Kidney glomerular epithelial cell (primary cell): ENCODE results near the gene CMTM5.

Experiments
- DNase-seq: peaks from one replicate; lab custom pipeline; 2025; lab: John Stamatoyannopoulos, UW

CMTM5 gene, protein sequence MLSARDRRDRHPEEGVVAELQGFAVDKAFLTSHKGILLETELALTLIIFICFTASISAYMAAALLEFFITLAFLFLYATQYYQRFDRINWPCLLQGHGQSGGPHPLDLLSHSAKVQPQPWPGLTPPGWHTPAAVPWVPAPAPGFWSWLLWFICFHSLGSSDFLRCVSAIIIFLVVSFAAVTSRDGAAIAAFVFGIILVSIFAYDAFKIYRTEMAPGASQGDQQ

DNA sequence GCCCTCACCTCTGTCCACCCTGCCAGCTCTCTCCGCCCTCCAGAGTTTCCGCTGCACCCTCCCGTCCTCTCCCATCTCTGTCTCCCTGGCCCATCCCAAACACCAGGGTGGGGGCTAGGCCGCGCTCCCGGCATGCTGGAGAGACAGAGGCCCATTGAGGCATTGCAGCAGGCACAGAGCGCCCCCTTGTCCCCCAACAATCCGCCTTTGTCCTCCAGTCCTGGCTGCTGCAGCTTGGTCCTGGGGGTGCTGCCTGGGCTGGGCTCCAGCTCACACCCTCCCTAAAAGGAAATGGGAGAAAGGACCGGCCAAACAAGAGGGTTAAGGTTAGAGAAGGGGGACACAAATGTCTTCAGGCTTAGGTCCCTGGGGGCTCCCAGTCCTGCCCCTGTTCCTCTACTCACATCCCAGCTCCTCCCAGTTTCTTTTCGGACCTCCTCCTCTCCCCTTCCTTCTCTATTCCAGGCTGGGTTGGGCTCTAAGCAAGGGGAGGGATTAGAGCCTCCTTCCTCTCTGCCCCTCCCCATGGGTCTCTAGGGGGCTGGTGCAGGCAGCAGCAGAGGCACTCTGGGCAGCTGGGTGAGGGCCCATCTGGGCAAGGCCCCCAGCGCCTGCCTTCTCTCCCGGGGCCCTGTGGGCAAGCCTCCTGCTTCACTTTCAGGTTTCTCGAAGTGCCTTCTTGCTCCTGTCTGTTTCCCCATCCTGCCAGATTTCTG lies at the start of gene CMTM5:
CMTM5 (plus strand) TSS at position 565 of the 716 bp plus-strand sequence. CDS start 206 bp downstream, outside the sequence.
- no peak for DNase-seq

DNA sequence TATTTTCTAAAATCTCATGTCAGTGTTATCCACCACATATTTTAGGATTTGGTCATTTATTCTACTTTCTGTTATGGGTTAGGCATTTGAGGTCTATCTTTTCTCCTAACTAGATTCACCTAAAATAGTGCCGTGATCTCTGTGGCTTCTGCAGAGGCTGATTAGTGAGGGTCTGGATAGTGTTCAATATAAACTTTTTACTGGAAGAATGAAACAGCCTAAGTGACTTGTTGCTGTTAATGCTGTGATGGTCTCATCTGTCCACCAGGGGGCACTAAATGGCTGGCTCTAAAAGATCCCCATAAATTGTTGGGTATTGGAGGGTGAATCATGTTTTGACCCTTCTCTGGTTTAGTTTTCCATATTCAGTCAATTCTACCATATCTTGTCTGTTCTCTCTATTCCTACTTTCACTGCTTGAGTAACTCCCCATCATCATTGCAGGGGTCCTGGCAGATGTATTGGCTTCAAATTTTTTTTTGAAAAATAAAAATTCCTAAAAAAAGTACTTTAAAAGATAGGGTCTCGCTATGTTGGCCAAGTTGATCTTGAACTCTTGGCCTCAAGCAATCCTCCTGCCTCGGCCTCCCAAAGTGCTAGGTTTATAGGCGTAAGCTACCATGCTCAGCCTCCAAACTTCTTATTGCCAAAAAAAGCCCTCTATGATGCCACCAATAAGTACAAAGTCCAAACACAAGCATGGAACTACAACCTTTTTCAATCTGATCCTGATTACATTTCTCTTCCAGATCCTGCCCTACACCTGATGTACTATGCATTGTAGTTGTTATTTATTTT lies 48.7 kb upstream of the CMTM5 start:
- DNase-seq, result peak; percentile 64

DNA sequence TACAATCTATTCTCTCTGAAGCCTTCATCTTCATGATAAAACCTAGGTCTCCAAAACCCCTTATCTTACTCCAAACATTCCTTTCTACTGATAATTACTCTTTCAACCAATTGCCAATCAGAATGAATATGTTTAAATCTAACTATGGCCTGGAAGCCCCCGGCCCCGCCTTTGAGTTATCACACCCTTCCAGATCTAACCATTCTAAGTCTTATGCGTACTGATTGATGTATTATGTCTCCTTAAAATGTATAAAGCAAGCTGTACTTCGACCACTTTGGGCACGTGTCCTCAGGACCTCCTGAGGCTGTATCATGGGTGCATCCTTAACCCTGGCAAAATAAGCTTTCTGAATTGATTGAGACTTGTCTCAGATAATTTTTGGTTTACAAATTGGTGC lies 41.2 kb upstream of the CMTM5 start:
- DNase-seq, result no peak

DNA sequence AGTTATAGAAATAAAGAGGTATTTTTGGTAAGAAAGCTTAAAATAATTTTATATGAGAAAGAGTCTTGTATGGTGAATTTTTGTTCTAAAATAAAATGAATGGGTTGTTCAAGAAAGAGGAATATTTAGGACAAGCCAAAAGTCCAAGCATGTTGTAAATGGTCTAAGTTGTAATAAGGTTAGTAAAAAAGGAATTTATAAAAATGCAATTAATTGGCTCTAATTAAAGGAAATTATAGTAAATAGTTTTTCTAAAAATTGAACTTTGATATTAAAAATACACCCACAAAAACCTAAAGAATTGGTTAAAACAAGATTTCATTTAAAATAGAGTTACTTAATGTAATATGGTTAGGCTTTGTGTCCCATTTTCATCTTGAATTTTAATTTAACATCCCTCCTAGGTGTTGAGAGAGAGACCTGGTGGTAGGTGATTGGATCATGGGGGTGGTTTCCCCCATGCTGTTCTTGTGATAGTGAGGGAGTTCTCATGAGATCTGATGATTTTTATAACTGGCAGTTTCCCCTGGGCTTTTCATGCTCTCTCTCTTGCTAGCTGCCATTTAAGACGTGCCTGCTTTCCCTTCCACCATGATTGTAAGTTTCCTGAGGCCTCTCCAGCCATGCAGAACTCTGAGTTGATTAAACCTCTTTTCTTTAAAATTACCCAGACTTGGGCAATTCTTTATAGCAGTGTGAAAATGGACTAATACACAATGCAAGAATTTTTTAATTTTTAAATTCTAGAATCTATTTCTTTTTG lies 37.2 kb upstream of the CMTM5 start:
- no peak for DNase-seq

DNA sequence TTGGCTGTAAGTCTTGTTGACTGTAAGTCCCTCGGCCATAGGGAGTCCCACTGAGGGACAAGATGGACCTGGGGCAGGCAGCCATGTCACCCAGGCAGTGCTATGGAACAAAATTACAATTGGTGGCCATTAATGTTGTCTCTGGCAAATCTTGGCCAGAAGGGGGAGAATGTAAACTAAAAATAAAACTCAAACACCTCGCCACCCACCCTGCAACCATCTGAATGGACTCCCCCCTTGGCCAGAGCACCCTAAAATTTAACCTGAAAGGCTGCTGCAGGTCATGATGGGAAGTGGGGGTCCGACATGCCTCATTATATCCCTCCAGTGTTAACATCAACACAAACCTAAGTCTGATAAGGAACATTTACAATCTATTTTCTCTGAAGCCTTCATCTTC lies 32.4 kb upstream of the CMTM5 start:
- DNase-seq, result no peak

DNA sequence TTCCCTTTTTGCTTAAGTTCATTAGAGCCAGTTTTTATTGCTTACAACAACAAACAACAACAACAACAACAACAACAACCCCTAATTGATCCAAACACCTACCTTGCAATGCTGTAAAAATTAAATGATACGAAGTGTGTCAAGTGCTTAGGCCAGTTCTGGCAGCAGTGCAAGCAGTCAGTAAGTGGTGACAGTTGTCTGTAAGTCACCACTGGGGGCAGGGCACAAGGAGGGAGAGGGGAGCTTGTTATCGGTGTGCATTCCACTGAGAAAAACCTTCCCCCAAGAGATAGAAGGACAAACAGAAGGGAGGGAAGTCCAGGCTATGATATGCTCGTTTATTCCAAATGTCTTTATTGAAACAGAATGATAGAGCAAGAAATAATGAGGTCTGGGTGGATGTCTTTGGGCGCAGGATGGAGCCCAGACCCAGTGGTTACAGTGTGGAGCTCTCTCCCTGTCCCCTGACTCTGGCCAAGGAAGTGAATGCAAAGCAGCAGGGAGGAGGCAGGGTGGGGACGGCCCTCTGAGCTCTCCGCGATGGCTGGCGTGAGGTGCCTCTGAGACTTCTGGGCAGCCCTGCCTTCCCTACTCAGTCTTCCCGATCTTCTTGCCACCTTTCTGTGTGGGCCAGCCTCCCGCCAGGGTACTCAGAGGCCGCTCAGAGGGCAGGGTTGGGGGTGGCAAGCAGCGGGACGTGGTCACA lies 30.7 kb upstream of the CMTM5 start:
- no peak for DNase-seq

DNA sequence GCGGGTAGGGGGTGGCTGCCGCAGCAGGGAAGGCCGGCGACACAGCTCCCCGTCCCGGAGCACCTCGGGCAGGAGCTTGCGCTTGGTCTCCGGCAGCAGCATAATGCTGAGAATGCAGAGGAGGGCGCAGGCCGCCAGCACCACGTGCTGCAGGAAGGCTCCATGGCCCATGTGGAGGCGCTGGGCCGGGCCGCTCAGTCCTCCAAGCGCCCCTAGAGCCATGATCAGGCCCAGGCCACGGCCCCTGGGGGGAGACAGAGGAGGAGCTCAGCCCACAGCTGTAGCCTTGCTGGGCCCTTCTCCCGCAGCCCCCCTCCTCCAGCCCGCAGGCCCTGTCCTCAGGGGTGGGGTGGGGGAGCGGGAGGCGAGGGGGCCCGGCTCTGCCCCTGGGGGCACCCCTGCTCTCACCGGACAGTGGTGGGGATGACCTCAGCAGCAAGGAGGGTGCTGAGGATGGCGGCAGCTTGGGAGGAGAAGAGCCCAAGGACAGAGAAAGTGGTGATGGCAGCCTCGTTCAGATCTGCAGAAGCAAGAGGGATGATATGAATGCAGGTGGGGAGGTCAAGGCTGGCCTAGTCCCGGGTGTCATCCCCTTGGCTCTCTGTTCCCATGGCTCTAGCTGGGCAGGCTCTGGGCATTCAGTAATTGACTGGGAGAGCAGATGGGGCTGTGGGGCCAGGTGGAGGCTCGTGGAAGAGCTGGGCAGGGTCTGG lies 30.0 kb upstream of the CMTM5 start:
- no peak for DNase-seq

DNA sequence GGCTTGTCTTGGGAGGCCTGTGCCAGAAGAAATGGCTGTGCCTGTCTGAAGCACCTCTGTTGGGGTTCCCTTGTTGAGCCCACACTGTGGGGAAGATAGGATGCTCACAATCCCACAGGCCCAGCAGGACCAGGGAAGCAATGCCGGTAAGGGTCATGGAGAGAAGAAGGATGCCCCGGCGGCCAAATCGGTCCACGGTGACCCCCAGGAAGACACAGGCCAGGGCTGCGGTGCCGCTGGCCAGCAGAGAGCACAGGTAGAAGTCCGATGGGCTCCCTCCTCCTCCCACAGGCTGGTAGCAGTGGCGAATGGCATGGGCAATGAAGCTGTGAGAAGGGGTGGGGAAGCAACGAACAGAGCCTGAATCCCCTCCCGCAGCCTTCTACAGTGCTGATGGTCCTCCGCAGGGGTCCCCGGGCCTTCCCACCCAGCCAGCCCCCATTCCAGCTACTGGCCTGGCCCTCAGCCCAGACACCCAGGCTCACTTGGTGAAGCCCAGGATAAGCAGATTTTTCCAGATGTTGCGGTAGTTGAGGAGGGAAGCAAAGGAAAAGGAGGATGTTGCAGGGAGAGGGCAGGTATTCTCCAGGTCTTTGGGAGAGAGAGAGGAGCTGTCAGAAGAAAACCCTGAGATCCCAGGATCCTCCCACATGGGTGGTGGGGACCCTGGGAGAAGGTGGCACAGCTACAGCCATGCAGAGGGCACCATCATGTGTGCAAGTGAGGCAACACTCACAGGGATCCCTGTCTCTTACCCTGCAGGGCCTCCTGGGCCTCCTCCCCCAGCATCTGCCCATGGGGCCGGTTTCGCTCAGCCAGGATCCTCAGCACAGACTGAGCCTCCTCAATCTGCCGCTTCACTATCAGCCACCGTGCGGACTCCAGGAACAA lies 29.2 kb upstream of the CMTM5 start:
- no peak for DNase-seq

DNA sequence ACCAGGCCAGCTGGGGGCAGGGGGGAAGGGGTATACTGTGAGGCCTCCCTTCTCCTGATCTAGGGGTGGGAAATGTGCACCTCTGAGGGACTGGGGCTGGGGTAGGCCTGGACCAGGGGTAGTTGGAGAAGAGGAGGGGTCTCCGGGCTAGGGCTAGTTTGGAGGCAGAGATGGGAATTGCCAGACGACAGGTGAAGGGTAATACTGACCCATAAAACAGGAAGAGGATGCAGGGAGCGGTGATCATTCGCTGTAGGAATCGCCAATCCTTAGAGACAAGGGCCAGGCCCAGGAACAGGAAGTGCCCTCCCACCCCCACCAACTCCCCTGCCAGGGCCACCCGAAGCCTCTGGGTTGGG lies 28.6 kb upstream of the CMTM5 start:
- DNase-seq, result no peak

DNA sequence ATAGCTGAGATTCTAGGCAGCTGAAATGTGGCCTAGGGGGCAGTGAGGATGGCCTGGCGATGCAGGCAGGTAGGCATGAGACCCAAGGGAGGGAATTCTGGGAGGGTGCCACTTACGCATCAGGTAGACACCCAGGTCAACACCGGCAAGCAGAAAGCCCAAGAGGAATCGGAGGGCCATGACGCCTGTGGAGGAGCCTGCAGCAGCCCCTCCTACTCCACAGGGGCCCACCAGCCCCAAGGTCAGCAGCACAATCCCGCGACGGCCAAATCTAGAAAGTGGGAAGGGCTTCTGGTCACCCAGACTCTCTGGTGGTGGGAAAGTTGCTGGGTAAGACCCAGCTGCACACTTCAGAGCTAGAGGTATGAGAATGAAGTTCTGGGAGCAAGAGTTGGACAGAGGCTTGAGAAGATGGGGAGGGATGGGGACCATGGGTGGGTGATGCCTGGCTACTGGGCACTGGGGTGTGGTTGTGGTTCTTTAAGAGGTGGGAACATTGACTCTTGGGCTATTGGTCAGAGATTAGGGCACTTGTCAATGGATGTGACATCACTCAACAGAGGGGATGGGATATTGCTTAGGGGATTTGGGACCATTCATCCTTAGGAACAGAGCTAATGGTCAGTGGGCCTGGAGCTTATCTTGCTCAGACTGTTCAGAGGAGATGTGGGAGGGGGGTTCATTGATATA lies 27.5 kb upstream of the CMTM5 start:
- DNase-seq, result no peak

DNA sequence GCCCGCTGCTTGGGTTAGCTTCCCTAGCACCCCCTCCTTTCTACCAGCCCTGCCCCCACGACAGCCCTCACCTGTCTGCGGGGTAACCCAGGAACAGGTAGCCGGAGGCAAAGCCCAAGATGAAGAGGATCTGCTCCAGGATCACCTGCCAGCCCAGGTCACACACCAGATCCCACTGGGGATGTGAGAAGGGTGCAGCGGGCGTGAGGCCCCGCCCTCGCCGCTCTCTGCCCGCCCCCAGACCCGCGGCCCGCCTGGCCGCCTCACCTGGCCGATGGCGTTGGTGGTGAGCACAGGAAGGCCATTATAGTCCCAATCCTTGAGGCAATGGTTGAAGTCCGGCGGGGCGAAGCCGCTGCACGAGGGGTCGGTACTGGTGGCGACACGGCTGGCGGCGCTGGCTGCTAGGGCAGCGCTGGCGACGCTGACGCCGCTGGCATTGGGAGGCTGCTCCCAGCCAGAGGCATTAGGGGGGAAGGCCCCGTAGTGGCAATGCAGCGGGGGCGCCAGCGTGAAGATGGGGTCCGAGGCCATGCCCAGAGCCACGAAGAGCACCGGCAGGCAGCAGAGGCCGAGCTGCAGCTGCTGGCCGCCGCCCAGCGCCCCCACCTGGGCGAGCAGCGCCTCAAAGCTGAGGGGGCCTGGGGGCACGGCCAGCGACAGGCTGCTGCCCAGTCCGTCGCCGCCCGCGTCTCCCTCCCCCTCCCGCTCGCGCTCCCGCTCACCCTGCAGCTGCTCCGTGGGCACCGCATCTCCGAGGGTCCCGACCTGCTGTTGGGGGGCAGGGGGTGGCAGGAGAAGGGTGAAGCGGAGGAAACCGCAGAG lies 25.0 kb upstream of the CMTM5 start:
- no peak for DNase-seq

DNA sequence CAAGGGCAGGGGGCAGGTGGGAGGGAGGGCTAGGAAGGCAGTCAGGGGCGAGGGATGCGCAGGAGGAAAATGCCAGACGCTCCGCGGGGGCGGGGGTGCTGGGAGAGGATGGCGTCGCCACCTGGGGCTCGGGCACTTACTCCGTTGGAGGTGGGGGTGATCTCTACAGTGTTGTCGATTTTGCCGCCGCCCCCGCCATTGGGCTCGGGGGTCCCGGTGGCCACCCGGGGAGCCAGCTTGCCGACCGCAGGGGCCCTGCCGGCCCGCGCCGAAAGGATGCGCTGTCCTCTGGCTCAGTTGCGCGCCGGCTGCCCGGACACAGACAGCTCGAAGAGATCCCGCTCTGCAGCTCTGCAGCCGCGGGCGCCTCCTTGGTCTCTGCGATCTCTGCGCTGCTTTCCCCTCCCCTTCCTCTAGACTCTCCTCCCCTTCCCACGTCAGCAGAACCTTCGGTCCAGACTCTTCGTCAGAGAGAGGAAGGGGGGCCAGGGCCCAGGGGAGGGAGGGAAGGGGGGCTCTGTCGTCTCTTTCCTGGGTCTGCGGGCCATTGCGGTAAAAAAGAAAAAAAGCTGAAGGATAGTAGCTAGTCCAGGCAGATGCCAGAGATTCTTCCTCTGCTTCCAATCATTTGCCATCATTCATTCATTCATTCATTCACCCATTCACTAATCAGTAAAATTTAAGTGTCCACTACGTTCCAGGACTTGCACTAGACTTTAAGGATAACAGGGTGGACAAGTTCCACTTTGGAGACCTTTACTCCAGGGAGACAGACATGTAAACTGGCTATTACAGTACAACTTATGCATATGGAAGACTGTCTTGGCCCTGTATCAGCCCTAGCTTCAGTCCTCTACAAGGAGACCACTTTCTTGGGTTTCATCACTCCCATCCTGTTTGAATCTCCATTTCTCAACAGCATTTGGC lies 24.1 kb upstream of the CMTM5 start, which contains the start of gene SLC22A17:
SLC22A17 (minus strand) TSS at position 382 of the 927 bp plus-strand sequence.
- peak; percentile 48 for DNase-seq

DNA sequence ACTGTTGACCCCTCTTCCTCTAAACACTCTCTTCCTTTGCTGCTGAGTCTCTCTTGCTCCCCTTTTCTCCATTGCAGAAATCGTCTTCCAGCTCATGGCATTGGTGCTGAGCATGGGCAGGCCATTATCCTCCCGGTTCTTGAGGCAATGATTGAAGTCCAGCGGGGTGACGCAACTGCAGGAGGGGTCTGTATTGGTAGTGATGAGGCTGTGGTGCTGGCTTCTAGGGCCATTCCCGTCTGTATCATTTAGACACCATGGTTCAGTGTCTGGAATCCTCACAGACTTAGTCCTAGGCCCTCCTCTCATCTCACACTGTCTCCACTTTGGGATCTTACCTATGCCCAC lies 23.4 kb upstream of the CMTM5 start:
- no peak for DNase-seq

DNA sequence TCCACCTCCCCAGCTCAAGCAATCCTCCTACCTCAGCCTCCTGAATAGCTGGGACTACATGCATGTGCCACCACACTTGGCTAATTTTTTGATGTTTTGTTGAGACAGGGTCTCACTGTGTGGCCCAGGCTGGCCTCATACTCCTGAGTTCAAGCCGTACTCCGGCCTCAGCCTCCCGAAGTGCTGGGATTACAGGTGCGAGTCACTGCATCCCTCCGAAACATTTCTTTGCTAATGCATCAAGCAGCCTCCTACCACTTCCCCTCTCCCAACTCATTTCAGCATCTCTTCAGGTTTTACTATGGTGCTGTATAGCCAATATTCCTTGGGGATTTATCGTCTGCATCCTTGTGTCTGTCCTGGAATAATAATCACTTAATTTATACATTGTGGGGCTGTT lies 21.9 kb upstream of the CMTM5 start:
- DNase-seq, result no peak

DNA sequence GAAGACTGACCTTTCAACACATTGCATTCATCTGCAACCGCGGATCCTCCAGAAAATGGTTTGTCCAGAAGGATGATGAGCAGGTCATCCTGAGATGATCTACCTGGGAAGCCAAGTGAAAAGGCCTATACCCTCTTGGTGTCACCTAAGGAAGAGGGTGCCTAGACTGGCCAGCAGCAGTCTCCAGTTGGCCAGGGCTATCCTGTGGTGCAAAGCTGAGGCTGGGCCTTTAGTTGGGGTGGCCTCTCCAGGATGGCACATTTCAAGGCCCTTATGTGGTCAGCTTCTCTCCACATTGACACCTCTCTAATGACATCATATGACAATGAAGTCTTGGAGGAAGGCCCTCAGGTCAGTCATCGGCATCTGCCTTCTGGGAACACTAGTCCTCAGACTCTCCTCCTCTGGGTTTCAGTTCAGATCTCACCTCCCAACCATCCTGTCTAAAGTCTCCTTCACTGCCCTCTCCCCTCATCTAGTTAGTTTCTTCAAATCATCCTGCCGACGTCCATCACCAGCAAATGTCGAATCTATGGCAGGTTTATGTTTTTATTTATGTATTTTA lies 20.9 kb upstream of the CMTM5 start:
- no peak for DNase-seq

DNA sequence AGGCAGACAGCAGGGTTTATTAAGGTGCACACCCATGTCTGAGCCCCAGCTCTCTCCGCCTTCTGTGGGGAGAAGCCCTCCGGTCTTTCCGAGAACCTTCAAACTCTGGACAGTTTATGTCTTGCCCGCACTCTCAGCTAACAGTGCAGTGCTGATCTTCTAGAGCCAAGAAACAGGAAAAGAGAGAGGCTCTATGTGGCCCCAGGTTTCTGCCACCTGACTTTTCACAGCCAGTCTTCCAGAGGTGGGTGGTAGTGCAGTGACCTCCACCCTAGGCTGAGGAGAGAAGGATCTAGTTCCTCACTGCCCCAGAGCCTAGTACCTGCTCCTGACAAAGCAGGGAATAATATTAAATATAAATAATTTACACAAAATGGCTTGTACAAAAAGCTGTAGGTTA lies 20.2 kb upstream of the CMTM5 start:
- no peak for DNase-seq

DNA sequence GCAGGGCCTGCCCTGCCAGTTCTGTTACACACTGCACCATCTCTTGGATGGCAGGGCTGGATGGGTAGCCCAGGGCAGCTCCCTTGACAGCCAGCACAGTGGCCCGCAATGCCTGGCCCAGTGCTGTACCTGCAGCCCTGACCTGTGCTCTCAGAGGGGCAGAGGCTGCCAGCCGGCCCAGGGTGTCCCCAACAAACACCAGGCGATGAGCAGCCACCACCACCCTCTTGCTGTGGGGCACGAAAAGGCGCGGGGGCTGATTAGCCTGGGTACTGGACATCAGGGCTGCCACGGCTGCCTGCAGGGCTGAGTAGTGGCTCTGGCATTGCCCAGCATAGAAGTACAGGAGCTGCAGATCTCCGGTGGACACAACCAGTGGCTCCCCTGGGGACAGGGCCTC lies 19.6 kb upstream of the CMTM5 start:
- DNase-seq, result no peak
